CD4-positive, alpha-beta T cell treated with Interferon gamma for 1 hour (primary cell): ENCODE data around the gene ADNP2.
A peak's percentile ranks its signal among the peaks of the same experiment; 100 is the strongest.

ENCODE experiments used
- DNase-seq: peaks from one replicate; pipeline ENCODE4 v3.0.0-alpha.2; 2020

ADNP2 gene

DNA sequence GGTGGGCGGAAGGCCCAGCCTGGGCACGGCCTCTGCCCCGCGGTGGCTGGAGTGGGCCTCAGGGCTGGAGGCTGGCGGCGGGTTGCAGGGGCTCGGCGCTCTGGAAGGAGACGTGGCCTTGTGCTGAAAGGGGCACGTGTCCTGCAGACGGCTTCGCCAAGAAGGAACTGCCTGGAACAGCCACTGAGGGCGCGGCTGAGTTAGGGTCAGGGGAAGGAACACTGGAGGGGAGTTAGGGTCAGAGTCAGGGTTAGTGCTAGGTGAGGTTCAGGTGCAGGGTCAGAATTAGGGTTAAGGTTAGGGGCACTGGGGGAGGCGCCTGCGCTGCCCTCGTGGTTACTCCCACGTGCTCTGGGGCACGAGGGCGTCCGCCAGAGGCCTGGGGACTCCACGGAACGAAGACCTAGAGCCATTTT lies 933 bp upstream of the ADNP2 start:
- no peak for DNase-seq

GRCh38 chr18:80109676-80110078 lies 615 bp downstream of the ADNP2 start:
- no peak for DNase-seq

- DNase-seq, result no peak
Measured at GRCh38 chr18:80112624-80113248, 3.7 kb downstream of the ADNP2 start.

DNA sequence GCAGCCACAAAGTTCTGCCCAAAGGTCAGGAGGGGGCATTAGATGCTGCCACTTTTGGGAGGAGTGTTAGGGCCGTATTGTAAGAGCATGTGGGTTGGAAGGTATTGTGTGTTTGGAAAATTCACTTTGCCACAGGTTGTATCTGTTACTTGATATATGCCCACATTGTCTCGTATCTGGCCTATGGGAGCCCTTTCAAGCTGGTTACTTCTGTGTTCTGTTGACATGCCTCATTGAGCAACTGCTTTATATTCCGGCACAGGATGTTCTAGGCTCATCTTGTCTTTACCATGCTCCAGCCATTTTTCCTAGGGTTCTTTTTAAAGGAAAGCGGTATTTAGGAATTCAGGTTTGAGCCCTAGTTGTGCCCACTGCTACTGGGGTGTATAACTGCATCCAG lies 6.0 kb downstream of the ADNP2 start:
- DNase-seq, result no peak

- no peak for DNase-seq
Measured at GRCh38 chr18:80119111-80119510, 10.0 kb downstream of the ADNP2 start.

DNA sequence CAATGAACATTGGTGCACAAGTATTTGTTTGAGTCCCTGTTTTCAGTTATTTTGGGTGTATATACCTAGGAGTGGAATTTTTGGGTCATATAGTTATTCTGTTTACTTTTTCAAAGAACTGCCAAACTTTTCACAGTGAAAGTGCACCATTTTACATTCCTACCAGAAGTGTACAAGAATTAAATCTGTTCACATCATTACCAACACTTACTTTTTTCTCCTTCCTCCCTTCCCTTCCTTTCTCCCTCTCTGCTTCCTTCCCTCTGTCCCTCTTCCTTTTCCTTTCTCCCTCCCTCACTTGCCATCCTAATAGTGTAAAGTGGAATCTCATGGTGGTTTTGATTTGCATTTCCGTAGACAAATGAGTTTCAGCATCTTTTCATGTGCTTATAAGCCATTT lies 11.9 kb downstream of the ADNP2 start:
- DNase-seq, result no peak

DNA sequence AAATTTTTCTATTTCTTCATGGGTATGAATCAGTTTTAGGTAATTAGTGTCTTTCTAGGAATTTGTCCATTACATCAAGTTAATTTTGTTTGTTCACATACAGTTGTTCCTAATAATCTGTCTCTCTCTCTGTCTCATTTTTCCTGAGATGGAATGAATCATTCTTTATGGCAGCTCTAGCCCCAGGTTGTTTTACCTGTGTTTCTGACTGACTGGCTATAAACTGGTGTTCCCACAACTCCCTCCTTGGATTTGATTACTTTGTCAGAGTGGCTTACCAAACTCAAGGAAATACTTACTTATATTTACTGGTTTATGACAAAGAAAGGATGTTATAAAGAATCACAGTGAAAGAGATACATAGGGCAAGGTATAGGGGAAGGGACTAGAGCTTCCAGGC lies 15.1 kb downstream of the ADNP2 start:
- DNase-seq, result no peak

GRCh38 chr18:80126797-80127196 lies 17.7 kb downstream of the ADNP2 start:
- no peak for DNase-seq

DNA sequence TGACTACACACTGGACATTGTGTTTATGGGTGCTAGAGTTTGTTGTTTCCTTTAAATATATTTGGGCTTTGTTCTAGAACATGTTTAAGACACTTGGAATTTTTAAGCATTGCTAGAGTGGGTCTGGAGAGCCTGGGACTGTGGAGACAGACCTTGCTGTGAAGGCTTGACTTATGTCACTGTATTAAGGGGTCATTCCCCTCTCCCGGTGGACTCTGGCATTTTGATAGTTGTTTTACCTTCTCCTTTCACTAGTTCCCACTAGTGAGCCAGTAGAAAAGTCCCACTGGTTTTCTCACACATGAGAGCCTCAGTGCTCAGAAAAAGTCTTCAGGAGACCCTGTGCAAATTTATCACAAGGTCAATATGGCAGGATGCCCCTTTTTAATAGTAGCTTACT lies 18.6 kb downstream of the ADNP2 start:
- no peak for DNase-seq

GRCh38 chr18:80129672-80130367 lies 20.8 kb downstream of the ADNP2 start:
- no peak for DNase-seq

DNA sequence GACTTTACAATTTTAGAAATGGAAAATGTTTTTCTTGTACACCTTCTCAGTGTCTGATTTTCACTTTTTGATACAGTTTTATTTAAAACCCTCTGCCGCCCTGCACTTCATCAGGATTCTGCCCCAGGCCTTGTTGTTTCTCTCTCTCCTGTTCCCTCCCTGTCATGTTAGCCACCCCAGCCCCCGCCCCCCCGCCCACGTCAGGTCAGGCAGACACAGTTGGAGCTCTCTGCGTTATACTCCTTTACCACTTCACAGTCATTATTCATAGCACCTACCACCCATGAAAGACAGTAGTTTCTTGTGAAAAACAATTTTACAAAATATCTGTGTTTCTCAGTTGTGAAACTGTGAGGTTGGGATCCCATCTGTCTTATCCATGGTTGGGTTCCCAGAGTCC lies 21.5 kb downstream of the ADNP2 start:
- no peak for DNase-seq

DNA sequence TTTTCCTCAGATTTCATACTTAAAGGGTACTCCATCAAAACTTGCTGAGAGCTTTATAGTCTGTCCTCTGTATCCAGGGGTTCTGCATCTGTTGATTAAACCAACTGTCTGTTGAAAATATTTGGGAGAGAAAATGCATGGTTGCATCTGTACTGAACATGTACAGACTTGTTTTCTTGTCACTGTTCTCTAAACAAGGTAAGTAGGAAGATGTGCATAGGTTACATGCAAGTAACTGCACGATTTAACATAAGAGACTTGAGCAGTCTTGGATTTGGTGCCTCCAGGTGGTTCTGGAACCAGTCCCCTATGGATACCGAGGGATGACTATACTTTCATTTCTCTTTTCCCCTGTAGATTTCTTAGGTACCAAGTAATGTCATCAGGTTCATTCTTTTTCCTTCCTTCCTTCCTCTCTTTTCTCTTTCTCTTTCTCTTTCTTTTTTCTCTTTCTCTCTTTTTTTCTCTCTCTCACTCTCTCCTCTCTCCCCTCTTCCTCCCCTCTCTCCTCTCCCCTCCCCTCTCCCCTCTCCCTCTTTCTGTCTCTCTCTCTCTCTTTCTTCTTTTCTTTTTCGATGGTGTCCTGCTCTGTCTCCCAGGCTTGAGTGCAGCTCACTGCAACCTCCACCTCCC lies 23.2 kb downstream of the ADNP2 start:
- no peak for DNase-seq

DNA sequence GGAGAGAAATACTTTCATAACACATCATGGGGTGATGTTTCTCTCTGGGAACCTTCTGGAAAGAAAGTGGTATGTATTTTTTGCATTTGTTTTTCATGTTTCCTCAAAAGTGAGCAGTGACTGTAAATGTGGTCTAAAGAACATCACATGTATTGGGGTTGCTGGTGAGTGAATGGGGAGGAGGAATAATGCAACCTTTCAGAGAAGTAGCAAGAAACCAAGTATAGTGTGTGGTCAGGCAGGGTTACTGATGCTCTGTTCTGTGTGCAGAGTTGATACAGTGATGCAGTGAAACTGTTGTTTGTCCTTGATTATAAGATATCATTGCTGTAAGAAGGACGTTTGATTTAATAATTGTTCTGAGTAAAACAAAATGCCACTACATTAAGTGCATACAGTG lies 24.1 kb downstream of the ADNP2 start:
- DNase-seq, result no peak

DNA sequence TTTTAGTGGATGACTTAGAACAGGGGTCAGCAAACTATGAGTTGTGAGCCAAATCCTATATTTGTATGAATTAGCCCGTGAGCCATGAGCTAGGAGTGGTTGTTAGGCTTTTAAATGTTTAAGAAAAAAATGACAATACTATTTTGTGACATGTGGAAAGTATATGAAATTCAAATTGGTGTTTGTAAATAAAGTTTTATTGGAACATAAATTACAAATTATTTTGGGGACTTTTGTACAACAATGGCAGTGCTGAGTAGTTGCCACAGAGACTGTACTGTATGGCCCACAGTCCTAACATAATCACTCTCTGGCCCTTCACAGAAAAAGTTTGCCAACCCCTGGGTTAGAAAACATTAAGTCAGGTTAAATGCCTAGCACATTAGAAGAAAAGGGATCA lies 26.1 kb downstream of the ADNP2 start:
- no peak for DNase-seq

- no peak for DNase-seq
Measured at GRCh38 chr18:80136679-80137078, 27.6 kb downstream of the ADNP2 start.

DNA sequence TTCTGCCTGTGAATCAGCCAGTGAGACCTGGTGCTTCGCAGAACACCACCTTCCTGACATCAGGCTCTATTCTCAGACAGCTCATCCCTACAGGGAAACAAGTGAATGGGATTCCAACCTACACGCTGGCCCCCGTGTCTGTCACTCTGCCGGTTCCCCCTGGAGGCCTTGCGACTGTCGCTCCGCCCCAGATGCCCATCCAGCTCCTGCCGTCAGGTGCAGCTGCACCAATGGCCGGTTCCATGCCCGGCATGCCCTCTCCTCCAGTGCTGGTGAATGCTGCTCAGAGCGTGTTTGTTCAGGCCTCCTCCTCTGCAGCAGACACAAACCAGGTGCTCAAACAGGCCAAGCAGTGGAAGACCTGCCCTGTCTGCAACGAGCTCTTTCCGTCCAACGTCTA lies 28.1 kb downstream of the ADNP2 start:
- DNase-seq, result no peak

DNA sequence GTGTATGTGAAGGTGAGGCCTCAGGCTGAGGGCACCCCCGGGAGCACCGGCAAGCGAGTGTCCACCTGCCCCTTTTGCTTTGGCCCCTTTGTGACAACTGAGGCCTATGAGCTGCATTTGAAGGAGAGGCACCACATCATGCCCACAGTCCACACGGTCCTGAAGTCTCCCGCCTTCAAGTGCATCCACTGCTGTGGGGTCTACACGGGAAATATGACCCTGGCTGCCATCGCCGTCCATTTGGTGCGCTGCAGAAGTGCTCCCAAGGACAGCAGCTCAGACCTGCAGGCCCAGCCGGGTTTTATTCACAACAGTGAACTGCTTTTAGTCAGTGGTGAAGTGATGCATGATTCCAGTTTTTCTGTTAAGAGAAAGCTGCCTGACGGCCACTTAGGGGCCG lies 28.9 kb downstream of the ADNP2 start:
- no peak for DNase-seq

DNA sequence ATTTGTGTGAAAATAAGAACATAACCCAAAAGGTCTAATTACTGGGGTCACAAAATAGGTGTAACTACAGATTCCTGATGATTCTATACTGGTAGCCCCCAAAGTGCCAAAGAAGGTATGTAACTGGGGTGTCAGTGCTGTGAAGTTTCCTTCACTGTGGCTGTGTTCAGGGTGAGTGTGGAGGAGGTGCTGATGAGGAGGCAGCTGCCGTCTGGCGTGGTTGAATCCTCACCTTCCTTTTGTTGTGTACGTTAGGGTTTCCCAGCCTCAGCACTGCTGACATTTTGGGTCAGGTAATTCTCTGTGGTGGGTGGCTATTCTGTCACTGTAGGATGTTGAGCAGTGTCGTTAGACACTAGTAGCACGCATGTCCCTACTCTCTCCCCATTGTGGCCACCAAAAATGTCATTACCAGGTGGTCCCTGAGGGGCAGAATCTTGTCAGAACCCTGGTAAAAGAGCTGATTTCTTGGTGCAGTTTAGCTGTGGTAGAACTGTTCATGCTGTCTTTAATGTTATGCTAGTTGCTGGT lies 31.5 kb downstream of the ADNP2 start:
- no peak for DNase-seq

- no peak for DNase-seq
Measured at GRCh38 chr18:80143881-80144280, 34.8 kb downstream of the ADNP2 start.

- DNase-seq, result no peak
Measured at GRCh38 chr18:80145196-80145804, 36.2 kb downstream of the ADNP2 start.

- DNase-seq, result no peak
Measured at GRCh38 chr18:80147037-80147417, 38.0 kb downstream of the ADNP2 start.

- DNase-seq, result peak; percentile 83
Measured at GRCh38 chr18:80147418-80148325, 38.6 kb downstream of the ADNP2 start.
